HG03460 (cell line): ENCODE data around the gene ZFHX3.
"Not testable (repeated sequence)": the region's sequence is repeated elsewhere in the genome, so short reads cannot be mapped to it uniquely, and the experiment has no call there.

Source experiments
- ATAC-seq: cut with Tn5 transposase; IDR thresholded peaks from one replicate; pipeline ENCODE4 v1.9.1; 2021; ENCODE audit not compliant: unreplicated experiment

ZFHX3 gene, protein sequence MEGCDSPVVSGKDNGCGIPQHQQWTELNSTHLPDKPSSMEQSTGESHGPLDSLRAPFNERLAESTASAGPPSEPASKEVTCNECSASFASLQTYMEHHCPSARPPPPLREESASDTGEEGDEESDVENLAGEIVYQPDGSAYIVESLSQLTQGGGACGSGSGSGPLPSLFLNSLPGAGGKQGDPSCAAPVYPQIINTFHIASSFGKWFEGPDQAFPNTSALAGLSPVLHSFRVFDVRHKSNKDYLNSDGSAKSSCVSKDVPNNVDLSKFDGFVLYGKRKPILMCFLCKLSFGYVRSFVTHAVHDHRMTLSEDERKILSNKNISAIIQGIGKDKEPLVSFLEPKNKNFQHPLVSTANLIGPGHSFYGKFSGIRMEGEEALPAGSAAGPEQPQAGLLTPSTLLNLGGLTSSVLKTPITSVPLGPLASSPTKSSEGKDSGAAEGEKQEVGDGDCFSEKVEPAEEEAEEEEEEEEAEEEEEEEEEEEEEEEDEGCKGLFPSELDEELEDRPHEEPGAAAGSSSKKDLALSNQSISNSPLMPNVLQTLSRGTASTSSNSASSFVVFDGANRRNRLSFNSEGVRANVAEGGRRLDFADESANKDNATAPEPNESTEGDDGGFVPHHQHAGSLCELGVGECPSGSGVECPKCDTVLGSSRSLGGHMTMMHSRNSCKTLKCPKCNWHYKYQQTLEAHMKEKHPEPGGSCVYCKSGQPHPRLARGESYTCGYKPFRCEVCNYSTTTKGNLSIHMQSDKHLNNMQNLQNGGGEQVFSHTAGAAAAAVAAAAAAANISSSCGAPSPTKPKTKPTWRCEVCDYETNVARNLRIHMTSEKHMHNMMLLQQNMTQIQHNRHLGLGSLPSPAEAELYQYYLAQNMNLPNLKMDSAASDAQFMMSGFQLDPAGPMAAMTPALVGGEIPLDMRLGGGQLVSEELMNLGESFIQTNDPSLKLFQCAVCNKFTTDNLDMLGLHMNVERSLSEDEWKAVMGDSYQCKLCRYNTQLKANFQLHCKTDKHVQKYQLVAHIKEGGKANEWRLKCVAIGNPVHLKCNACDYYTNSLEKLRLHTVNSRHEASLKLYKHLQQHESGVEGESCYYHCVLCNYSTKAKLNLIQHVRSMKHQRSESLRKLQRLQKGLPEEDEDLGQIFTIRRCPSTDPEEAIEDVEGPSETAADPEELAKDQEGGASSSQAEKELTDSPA (N-terminal part only)

GRCh38 chr16:73047536-73048291 is at the start of gene ZFHX3:
Gene ZFHX3, minus strand, starts transcription at chr16:73048128. Its CDS starts 87,983 bp downstream, at chr16:72960145.
- ATAC-seq, result peak; percentile 78

DNA sequence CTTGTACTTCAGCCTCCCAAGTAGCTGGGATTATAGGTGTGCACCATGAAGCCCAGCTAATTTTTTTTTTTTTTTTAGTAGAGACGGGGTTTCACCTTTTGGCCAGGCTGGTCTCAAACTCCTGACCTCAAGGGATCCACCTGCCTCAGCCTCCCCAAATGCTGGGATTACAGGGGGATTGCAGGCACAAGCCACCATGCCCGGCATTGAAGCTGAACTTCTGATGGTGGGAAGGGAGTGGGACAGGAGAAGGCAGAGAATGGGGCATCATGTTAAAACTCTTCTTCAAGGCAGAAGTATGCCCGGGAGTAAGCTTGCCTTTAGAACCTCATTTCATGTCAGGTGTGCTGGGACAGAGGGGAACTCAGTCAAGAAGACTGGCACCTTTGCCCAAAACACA is 48.6 kb upstream of the ZFHX3 start:
- no peak for ATAC-seq

GRCh38 chr16:73095885-73096421 is 48.0 kb upstream of the ZFHX3 start:
- no peak for ATAC-seq

DNA sequence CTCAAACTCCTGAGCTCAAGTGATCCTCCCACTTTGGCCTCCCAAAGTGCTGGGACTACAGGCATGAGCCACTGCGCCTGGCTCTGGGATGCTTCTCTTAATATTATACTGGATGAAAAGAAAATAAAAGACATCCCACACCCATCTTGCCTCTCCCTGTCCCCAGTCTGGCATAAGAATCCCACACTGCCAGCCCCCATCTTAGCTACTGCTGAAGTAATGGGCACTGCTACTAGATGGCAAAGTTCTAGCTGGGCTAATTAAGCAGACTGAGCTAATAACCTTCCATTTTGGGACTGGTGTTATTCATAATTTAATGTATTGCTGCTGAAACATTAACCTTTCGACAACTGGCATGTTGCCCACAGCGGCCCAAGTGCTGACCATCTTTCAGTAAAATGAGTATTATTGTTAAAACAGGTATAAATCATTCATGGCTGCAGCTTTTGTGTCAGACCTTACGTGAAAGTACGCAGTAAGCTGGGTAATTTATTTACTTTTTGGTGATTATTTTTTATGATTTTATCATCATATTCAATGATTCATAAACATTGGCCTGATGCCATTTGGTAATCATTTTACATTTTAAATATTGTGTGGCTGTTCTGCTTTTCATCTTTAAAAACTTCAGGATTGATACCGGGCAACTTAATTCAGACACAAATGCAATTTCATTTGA is 47.4 kb upstream of the ZFHX3 start:
- ATAC-seq, result no peak

- ATAC-seq, result no peak
Measured at GRCh38 chr16:73094371-73094770, 46.4 kb upstream of the ZFHX3 start.

DNA sequence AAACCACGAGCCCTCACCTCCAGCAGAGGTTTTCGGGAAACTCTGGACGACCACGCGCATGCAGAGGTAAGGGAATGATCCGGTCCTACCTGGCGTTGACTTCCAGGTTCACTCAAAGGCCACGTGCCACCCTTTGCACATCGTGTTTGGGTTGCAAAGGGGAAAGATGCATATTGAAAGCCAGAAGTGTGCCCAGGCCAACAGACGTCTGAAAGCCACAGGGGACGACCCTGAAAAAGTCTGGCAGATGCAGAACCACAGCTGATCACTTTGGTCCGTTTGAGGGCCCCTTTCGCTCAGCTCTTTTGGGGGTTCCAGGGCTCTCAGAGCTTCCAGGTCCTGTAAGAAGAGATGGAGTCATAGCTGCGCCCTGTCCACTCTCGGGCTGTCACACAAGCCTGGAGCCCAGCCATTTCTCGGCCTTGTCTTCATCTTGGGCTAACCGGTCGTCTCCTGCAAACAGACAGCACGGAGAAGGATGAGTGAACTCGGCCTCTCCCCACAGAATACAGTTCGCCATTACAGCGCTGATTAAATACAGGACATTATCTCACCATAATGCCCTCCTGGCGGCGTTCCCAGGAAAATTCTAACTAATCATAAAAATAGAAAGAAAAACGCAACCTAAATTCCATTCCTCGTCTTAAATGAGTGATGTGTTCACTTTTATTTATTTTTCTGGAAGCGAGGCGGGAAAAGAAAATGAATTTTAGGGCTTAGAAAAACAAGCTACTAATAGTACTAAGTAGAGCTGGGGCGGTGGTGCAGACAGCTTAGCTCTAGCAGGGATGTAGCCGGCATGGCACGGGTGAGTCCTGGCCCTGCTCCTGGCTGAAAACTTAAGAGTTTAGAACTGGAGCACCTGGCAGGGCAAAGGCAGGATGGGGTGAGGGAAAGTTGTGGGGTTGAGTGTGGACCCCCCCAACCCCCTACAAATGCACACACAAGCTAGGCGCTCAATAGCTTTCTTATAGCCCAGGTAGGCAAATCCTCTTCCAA is 45.5 kb upstream of the ZFHX3 start:
- no peak for ATAC-seq

GRCh38 chr16:73092236-73092781 is 44.4 kb upstream of the ZFHX3 start:
- ATAC-seq, result no peak

DNA sequence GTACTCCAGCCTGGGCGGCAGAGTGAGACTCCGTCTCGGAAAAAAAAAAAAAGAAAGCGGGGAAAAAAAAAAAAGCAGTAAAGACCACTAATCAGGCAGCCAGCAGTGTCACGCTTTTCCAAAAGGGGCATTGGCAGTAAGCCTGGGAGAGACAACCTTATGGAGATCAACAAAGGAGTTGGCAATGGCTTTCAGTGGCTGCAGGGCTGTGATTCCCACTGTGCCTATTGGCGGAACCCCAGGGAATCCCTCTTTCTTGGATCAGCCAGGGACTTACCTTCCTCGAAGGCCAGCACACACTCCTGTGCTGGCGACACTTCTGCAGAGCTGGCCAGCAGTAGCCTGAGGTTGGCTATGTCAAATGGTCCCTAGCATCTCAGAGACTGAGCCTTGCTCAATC is 43.2 kb upstream of the ZFHX3 start:
- no peak for ATAC-seq

GRCh38 chr16:73089420-73089819 is 41.5 kb upstream of the ZFHX3 start:
- no peak for ATAC-seq

- ATAC-seq, result no peak
Measured at GRCh38 chr16:73086108-73086507, 38.2 kb upstream of the ZFHX3 start.

DNA sequence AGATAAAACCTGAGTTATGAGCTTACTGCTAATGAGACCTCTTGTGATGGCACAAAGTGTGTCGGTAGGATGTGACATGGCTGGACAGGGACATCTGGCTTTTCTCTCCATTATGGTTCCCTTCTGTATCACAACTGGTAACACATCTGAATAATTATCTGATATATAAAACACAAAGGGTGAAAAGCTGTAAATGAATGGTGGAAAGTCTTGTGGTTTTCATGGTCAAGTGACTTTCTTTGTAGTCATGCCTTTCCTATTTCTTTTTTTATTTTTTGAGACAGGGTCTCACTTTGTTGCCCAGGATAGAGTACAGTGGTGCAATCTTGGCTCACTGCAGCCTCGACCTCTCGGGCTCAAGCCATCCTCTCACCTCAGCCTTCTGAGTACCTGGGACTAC is 35.3 kb upstream of the ZFHX3 start:
- no peak for ATAC-seq

DNA sequence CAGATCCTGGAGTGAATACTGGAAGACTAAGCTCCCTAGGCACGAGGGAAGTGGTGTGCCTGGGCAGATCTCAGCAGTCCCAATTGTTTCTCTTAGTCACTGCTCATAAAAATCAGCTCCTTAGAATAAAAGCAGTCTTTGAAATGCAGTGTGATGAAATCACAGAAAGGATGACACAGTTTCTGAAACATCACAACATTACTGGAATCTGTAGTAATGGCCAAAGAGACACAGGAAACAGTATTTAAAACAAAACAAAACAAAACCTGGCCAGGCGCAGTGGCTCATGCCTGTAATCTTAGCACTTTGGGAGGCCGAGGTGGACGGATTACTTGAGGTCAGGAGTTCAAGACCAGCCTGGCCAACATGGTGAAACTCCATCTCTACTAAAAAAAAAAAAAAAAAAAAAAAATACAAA is 34.7 kb upstream of the ZFHX3 start:
- ATAC-seq, result not testable (repeated sequence)

DNA sequence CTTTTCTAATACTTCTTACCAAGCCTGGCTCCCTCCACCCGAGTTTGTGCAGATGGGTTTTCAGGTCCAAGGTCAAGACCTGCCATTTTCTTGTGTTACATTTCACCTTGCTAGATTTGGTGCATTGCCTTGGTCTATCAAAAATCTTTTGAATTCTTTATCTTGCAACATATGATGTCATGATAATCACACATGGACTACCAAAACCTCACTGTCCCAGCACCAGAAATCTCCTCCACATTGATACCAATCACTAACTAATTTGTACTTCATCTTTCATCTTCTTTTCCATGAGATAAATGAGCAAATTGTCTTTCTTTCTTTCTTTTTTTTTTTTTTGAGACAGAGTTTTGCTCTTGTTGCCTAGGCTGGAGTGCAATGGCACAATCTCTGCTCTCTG is 33.0 kb upstream of the ZFHX3 start:
- no peak for ATAC-seq

DNA sequence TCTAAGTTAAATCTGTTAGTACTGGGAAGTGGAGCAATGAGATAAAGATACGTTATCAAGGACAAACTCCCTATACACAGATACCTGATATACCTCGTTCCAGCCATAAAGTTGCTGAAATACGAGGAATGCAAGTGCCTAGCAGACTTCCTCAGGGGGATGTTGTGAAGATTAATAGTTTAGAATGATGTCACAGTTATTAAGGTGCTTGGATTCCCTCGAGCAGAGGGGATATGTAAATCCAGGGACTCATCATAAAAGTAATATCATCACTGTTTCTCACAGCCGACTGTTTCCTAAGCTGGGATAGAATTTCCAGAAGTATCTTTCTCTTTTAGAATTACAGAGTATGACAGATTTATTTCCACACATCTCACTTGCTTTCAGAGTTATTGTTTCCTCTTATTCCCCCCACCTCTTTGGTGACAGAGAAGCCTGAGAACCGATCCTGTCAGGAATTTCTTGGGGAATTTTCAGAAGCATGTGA is 28.4 kb upstream of the ZFHX3 start:
- no peak for ATAC-seq

DNA sequence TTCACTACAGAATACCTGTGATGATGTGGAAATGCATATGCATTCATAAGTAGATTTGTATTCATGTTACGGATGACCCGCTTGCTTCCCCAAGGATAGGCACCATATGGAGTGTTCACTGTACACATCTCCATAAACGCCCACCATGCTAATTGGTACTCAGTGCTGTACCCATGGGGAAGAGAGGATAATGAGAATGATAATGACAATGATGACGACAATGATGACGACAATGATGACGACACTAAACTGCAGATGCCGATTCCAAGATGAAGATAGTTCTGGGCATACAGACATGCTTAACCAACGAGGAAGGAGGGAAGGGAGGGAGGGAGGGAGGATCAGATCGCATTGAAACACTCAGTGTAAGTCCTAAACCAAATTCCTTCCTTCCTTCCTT is 26.5 kb upstream of the ZFHX3 start:
- ATAC-seq, result no peak

DNA sequence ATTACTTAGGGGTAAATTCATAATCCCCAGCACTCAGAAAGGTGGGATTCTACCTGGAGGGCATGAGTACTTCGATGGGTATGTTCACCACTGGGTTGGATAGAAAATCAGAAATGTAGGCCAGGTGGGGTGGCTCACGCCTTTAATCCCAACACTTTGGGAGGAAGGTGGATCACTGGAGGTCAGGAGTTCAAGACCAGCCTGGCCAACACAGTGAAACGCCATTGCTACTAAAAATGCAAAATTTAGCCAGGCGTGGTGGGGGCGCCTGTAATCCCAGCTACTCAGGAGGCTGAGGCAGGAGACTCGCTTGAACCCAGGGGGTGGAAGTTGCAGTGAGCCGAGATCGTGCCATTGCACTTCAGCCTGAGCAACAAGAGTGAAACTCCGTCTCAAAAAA is 24.1 kb upstream of the ZFHX3 start:
- not testable (repeated sequence) for ATAC-seq

DNA sequence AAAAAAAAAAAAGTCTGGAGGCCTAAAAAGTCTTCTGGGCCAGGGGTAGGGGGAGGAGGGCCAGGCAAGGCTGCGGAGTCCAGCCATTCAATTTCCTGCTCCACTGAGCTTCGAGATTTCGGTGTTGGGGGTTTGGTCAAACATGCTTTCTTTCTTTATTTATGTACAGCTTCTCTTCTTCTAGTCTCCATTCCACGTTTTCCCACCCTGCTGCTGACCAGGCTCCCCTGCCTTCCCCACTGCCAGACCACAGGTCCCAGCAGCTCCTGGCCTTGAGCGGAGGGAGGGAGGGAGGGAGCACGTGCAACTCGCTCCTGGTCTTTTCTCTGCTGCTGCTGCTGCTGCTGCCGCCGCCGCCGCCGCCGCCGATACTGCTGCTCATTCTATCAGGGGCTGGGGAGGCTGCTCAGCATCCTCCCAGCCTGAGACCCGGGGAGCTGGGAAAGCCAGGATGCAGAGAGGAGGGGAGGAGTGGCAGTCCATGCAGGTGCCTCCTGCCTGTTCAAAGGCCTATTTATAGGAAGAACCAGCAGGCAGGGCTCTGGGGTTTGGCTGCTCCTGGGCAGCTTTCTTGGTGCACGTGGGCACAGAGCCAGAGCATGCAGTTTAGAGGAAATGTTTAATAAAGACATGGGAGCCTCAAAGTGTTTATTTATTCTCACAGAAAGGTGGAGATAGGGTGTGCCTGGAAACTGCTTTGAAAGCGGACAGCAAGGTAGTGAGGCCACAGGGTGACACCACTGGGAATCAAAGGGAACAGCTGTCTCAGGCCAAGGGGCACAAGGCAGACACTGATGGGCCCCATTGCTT is 23.4 kb upstream of the ZFHX3 start:
- no peak for ATAC-seq
